Stimulated activated CD8-positive, alpha-beta memory T cell treated with anti-CD3 and anti-CD28 coated beads, Interleukin-12 subunit alpha, Interleukin-12 subunit beta, amount 100 ng/mL, for 1 hour (primary cell): ENCODE results near the gene NEDD4L.

Experiments used
- DNase-seq: peaks from one replicate; pipeline ENCODE4 v3.0.0-alpha.2; 2020; ENCODE audit warnings: low read depth

NEDD4L gene

DNA sequence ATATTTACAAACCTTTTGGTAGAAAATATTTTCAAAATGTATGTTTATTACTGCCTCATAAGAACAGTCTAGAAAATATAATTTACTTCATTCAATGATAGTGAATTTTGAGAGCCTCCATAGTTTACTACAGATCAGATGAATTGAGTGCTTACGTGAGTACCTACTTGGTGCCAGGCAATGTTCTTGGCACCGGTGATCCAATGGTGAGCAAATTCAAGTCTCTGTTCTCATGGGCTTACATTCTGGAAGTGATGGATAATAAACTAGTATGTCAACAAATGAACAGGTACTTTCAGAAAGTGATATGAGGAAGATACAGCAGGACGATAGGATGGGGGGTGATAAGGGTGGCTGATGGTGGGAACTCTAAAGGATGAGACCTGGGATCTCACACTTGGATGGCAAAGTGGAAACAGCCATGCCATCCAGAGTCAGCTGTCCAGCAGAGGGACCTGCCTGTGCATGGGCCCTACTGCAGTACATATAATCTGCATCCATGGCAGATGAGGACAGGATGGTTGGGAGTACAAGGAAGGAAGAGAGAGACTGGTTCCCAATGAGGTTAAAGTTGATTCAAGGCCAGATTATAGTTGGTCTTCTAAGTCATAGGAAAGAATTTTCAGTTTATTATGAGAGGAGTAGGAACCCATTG is 277.0 kb downstream of the NEDD4L start:
- DNase-seq = no peak

- peak; percentile 11 for DNase-seq
Observed at GRCh38 chr18:58321986-58322385, 278.0 kb downstream of the NEDD4L start.

DNA sequence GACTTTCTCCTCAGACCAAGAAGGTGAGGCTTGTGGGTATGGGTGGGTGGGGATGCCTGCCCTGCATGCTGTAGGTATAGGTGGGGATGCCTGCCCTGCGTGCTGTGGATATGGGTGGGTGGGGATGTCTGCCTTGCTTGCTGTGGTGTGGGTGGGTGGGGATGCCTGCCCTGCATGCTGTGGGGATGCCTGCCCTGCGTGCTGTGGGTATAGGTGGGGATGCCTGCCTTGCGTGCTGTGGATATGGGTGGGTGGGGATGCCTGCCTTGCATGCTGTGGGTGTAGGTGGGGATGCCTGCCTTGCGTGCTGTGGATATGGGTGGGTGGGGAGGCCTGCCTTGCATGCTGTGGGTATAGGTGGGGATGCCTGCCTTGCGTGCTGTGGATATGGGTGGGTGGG is 278.4 kb downstream of the NEDD4L start:
- DNase-seq = no peak

GRCh38 chr18:58323866-58324762 is 280.1 kb downstream of the NEDD4L start:
- DNase-seq = no peak

GRCh38 chr18:58324824-58325480 is 280.9 kb downstream of the NEDD4L start:
- no peak for DNase-seq

GRCh38 chr18:58325494-58325893 is 281.5 kb downstream of the NEDD4L start:
- DNase-seq = no peak

- no peak for DNase-seq
Observed at GRCh38 chr18:58334061-58334460, 290.0 kb downstream of the NEDD4L start.

DNA sequence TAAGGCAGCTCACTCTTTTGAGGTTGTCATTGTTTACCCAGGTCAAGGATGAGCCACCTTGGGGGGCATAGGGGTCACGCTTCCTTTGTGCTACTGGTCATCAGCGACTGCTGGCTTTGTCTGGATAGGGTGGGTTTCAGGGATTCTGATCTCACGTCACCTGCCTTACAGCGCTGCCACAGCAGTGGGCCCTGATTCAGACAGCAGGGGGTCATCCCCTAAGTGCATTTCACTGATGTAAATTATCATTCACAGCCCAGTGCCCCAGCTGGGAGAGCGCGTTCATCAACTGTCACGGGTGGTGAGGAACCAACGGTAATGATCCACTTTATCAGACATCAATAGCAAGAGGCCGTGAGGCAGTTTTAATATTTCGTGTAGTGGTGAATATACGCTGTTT is 291.2 kb downstream of the NEDD4L start:
- DNase-seq = no peak

DNA sequence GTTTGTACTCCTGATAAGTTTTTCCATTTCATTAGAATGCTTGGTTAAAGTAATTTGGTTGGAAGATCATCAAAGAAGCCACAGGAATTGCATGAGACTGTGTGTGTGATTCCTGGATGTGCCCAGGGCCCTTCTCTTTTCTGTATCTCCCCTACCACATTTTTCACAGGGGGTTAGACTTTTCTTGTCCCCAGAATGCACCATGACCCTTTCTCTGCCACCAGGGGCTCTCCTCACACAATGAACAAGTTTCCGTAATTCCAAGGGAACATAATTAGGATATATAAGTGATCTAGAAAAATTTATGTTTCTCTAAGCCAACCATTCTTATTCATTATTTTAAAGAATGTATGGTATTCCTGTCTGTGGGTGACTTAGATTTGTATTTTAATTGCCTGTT is 291.8 kb downstream of the NEDD4L start:
- no peak for DNase-seq

GRCh38 chr18:58336605-58337004 is 292.6 kb downstream of the NEDD4L start:
- DNase-seq = no peak

GRCh38 chr18:58337285-58337684 is 293.3 kb downstream of the NEDD4L start:
- no peak for DNase-seq

DNA sequence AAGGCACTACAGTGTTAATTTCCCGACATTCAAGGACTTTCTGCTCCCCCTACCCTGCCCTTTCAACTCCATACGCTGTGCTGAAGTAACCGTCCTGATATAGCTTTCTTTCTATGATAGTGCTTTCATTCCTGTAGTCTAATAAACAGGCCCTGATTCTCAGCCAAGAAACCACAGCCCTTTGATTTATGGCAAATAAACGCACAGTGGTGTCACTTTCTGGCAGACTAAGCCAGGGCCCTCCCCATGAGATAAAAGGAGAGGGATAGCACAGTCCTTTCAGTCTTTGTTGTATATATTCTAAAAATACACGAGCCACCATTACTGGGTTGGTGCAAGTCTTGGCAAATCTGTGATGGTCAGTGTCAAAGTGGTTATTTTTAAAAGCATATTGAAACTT is 293.7 kb downstream of the NEDD4L start:
- DNase-seq = no peak

GRCh38 chr18:58338141-58338540 is 294.1 kb downstream of the NEDD4L start:
- DNase-seq = no peak

GRCh38 chr18:58338961-58339592 is 295.1 kb downstream of the NEDD4L start:
- DNase-seq = no peak

GRCh38 chr18:58339890-58340289 is 295.9 kb downstream of the NEDD4L start:
- no peak for DNase-seq

DNA sequence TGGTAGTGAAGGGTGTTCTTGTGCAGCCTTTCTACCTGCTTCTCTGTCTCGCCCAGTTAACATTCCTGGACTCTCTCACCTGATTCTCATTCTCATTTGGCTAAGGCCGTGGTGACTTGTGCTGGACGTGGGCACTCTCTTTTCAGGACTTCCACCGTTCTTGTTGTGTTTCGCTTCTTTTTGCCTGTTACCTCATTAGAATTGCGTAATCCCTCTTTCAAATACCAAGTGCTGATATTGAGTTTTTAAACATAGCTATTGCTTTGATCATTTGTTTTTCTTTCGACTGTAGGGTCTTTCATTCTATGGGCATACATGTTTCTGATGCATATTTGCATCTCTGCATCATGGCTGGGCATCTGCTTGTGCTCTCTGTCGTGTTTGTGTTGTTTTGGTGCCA is 297.9 kb downstream of the NEDD4L start:
- no peak for DNase-seq

DNA sequence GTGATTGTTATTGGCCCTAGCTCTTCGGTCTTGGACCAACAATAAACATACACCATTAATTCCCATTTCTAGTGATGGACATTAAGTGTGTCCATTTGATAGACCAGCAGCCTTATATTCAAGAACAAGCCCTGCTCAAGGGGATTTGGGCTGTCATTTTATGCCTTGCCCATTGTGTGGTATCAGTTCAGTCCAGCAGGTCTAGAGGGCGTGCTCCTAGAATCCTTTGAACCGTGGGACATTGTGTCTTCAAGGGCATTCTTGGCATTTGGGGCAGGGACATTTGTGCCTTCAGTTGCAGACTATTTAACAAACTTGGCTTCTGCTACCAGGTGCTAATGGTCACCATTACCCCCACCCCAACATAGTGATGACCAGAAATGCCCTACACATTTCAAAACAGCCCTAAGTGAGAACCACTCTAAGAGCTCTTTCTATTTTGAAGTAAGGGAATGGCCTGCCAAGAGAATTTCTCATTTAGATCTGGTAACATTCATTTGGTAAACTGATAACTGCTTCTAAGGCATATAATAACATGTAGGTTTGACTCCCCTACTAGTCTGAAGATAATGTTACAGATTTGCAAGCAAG is 300.1 kb downstream of the NEDD4L start:
- DNase-seq = no peak

DNA sequence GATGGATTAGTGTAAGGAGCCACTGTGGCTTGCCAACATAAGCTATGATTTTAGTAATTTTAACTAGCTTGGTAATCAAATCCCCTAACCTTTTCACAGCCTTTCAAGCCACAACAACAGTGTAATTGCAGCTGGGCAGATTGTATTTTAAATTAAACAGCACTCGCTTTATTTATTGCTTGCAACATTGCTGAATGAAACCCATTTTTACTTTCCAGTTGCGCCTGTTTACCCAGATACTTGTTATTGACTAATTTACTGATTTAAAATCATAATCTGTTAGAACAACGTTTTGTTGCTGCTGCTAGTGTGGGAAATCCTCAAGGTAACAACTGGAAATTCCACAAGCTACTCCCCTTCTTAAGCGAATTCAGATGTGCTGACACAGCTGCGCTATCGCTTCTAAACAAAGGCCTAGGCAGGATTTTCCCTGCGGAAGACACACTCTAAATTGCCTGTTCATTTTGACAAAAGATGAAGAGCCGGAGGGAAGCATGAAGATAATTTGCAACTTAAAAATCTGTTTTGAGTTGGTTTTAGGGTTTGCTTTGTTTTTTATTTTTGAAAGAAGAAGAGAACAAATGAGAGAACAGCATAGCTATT is 300.9 kb downstream of the NEDD4L start:
- no peak for DNase-seq

DNA sequence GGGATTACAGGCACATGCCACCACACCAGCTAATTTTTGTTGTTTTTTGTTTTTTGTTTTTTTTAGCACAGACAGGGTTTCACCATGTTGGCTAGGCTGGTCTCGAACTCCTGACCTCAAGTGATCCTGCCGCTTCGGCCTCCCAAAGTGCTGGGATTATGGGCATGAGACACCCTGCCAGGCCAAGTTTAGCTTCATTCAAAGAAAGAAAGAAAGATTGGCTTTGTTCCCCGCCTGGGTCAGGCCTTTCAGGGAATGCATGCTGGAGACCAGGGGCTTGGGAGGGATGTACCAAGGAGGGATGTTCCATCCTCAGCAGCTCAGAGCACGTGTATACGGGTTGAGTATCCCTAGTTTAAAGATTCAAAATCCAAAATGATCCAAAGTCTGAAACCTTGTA is 301.8 kb downstream of the NEDD4L start:
- no peak for DNase-seq

GRCh38 chr18:58347135-58347534 is 303.1 kb downstream of the NEDD4L start:
- no peak for DNase-seq

DNA sequence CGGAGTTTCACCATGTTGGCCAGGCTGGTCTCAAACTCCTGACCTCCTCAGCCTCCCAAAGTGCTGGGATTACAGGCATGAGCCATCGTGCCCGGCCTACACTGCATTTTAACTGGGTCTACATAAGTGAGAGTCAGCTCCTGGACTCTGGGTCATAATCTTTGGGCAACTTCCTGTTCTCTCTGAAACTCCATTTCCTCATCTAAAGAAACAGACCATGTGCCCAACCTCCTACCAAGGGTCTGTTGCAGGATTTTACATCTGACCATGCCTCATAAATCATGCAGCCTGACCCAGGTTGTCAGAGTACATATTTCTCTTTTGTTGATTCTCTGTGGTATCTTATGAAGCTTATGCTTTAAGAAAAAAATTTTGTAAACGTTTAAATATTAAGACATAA is 304.5 kb downstream of the NEDD4L start:
- no peak for DNase-seq

DNA sequence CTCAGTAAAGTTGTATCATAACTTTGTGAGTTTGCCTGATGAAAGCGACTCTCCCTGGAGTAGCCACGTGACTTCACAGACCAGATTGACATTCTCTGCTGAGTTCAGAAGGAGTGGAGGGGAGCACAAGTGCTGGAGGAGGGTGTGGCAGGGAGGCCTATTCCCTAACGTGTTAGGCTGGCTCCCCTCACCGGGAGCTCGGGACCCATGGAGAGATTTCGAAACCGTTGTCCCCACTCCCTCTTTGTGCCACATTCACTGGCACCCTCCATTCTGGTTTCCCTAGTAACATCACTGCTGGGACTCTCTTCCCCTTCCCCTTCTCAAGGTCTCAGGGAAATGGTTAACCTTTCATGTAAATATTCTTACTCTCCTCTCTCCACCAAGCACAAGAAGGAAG is 304.9 kb downstream of the NEDD4L start:
- DNase-seq = no peak
